NCI-H460 (cell line): ENCODE measurements around the gene TPR. TPM values are rescaled to one million over a fixed set of nuclear protein-coding genes. Genes with fewer than 3 reads are reported as not detected.
A peak's percentile ranks its signal among the peaks of the same experiment; 100 is the strongest.

Experiments
- DNase-seq: peaks from one replicate; pipeline ENCODE4 v3.0.0-alpha.2; 2016; ENCODE audit warnings: low read depth; ENCODE audit errors: extremely low read depth
- total RNA-seq: library from RNA; depleted of rRNA; stranded (reverse); fragments of >200 nt; shearing (Covaris generic); gene quantifications from 2 replicates; pipeline ENCODE4 v1.2.3, GENCODE V29; 2014

TPR gene
- total RNA-seq, 1 experiment from 2014 or later = 71.6 TPM

DNA sequence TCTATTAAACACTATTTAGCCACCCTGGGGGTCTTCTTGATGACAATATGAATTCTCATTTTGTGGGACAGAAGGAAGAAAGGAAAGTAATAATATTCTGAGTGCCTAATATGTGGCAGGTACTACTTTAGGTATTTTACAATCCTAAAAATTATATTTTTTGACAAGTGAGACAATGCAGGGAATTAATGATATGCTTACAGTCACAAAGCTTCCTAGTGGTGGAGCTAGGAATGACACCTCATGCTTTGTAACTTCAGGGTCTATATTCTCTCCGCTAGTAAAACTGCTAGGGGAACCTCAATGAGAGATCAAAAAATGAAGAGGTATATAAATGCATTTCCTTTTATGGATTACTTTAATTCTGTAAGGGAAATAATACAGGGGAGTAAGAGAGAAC lies 44.3 kb downstream of the TPR start:
- no peak for DNase-seq

DNA sequence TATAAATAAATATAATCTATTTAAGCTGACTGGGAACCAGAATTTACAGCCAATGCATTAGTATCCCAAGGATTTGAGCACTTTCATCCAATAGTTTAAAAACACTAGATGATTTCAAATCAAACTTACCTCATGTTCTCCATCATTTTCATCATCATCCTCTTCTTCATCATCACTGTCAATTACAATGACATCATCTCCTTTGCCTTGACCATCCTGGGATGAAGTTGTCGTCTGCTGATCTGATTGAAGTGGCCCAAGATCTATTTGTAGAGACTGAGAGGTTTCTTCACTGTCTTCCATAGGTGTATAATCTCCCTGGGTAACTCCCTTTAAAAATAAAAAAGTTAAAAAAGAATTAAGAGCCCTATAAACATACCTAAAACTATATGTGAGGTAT lies 47.7 kb downstream of the TPR start:
- DNase-seq = no peak

DNA sequence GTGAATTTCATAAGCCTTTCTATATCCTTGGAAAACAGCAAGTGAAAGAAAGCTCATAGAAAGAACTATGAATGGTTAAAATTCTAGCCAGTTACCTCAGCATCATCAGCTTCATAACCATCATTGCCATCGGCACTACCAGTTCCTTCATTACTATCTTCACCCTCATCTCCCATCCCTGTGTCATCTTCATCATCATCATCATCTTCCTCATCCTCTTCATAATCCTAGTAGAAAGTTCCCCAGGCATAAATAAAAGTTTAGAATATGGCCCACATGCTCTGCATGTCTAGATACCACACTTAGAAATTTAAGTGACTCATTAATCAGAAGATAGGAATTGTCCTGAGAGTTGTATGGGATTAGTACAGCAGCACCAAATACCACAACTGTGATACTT lies 49.0 kb downstream of the TPR start:
- no peak for DNase-seq

DNA sequence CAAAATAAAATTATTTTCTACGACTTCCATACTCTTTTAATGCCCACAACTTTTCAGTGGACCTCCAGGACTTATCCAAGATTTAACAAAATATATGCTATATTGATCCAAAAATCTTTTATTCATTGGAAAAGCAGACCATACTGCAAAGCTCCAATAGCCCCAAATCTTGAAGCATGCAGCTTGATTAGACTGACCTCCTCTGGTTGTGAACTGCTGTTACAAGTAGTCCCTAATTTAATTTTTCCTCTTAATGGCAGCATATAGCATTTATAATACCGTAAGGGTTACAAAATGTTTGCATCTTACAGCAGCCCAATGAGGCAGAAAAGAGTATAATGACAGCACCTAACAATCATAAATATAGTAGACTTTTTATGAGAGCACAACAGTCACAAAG lies 49.8 kb downstream of the TPR start:
- peak; percentile 16 for DNase-seq

DNA sequence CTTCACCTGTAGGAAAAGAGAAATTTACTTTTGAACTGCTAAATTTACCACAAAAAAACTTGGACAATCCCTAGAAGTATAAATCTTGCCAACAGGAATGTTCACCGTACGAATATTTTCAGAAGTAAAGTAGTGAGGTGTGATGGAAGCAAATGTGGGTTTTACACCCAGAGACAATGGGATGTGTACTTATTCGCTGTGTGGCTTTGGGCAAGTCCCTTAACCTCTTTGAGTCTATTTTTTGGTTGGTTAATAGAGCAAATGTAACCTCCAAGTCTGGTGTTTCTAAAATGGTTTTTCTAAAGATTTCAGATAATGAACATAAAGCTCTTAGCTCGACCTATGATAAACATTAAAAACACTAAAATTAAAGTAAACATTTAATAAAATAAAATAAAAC lies 51.2 kb downstream of the TPR start:
- no peak for DNase-seq

DNA sequence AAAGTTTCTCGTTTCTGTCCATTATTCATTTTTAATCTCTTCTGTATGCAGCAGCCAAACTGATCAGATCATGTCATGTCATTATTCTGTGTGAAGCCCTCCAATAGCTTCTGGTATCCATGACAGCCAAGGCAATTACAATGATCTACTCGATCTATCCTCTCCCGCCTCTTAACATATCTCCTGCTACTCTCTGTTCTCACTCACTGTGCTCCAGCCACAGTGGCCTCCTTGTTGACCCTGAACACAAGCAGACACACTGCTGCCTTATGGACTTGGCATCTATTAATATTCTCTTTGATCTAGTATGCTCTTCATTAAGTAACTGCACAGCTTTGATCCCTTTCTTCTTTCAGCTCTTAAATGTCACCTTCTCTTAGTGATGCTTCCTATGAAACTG lies 59.5 kb downstream of the TPR start:
- no peak for DNase-seq

DNA sequence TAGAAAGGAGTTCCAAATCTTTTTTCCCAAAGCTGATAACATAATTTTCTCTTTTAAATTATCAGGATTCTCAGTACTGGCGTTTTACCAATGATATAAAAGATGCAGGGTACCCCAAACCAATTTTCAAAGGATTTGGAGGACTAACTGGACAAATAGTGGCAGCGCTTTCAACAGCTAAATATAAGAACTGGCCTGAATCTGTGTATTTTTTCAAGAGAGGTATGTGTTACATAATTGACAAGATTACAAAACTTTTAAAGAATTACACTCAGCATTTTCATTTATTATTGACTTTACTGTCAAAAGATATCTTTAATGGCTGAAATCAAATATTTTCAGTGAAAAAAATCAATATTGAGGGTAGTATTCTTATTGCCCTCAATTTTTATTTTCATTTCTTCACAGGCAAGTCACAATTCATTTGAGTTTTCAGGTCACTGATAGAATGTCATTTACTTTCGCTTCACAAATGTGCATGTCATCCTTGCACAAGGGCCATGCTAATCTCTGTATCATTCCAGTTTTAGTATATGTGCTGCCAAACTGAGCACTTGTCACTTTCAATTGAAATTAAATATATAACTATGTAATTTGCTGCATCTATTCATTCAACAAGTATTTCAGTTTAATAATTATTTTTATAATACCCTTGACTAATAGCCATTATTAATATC lies 63.5 kb downstream of the TPR start:
- DNase-seq = no peak

DNA sequence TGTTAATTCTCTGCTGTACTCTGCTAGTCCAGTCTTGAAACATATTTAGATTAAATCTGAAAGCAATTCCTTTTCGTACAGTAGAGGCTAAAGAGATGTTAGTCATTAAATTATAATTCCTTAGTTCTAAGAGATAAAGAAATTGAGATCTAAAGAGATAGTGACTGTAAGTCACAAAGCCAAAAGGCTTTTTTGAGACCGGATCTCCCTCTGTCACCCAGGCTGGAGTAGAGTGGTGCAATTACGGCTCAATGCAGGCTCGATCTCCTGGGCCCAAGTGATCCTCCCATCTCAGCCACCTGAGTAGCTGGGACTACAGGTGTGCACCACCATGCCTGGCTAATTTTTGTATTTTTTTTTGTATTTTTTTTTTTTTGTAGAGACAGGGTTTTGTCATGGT lies 64.7 kb downstream of the TPR start:
- no peak for DNase-seq

DNA sequence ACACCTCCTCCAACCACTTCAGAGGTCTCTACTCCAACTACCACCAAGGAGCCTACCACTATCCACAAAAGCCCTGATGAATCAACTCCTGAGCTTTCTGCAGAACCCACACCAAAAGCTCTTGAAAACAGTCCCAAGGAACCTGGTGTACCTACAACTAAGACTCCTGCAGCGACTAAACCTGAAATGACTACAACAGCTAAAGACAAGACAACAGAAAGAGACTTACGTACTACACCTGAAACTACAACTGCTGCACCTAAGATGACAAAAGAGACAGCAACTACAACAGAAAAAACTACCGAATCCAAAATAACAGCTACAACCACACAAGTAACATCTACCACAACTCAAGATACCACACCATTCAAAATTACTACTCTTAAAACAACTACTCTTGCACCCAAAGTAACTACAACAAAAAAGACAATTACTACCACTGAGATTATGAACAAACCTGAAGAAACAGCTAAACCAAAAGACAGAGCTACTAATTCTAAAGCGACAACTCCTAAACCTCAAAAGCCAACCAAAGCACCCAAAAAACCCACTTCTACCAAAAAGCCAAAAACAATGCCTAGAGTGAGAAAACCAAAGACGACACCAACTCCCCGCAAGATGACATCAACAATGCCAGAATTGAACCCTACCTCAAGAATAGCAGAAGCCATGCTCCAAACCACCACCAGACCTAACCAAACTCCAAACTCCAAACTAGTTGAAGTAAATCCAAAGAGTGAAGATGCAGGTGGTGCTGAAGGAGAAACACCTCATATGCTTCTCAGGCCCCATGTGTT lies 66.6 kb downstream of the TPR start:
- no peak for DNase-seq

DNA sequence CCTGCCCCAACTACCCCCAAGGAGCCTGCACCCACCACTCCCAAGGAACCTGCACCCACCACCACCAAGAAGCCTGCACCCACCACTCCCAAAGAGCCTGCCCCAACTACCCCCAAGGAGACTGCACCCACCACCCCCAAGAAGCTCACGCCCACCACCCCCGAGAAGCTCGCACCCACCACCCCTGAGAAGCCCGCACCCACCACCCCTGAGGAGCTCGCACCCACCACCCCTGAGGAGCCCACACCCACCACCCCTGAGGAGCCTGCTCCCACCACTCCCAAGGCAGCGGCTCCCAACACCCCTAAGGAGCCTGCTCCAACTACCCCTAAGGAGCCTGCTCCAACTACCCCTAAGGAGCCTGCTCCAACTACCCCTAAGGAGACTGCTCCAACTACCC lies 67.6 kb downstream of the TPR start:
- no peak for DNase-seq

DNA sequence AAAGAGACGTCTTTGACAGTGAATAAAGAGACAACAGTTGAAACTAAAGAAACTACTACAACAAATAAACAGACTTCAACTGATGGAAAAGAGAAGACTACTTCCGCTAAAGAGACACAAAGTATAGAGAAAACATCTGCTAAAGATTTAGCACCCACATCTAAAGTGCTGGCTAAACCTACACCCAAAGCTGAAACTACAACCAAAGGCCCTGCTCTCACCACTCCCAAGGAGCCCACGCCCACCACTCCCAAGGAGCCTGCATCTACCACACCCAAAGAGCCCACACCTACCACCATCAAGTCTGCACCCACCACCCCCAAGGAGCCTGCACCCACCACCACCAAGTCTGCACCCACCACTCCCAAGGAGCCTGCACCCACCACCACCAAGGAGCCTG lies 68.5 kb downstream of the TPR start:
- no peak for DNase-seq

DNA sequence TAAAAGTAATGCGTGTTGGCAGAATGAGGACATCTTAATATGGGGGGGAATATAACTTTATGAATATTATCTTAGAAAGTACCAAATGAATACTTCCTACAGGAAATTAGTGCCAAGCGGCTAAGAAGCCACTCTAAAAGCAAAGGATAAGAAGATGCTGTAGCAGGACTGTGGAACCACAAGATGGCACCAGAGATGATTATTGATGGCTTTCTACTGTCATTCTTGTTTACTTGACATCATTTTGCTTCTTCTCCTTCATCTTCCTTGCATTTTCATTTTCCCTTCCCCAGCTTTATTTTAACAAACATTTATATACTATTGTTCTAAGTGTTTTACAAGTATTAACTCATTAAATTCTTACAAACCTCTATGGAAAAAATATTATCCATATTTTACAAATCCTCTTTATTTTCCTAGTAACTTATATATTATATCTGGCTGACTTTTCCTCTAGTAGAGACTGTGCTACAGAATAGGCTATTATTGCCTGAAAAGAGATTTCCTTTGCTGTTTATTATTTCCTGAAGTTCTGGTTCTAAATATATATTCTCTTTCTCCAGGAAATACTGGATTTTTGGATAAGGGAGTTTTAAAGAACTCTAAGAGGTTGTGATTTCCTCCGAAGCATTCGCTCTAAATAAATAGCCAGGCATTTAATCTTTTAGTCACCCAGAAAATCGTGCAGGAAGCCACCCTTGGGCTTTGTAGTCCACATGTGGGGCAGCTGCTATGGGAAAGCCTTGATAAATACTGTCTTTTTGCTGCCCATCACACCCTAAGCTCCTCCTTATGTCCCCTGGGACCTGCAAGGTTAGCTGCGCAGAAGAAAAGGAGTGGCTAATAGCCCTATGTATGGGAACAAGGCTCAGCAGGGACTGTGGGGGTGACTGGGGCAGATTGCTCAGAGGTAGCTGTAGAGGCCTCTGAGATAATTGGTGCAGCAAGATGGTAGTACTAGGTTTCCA lies 69.8 kb downstream of the TPR start:
- DNase-seq = peak; percentile 60

DNA sequence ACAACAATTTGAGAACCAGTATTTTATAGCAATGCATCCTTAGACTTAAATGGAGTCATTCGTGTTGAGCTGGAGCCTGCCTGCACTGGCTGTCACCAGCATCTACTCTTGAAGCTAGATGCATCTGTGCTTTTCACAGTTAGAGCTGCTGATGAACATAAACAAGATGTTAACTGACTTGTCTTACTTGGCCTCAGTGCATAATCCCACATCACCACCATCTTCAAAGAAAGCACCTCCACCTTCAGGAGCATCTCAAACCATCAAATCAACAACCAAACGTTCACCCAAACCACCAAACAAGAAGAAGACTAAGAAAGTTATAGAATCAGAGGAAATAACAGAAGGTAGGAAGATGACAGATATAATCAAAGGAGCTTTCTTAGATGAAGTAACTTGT lies 71.1 kb downstream of the TPR start:
- DNase-seq = no peak

DNA sequence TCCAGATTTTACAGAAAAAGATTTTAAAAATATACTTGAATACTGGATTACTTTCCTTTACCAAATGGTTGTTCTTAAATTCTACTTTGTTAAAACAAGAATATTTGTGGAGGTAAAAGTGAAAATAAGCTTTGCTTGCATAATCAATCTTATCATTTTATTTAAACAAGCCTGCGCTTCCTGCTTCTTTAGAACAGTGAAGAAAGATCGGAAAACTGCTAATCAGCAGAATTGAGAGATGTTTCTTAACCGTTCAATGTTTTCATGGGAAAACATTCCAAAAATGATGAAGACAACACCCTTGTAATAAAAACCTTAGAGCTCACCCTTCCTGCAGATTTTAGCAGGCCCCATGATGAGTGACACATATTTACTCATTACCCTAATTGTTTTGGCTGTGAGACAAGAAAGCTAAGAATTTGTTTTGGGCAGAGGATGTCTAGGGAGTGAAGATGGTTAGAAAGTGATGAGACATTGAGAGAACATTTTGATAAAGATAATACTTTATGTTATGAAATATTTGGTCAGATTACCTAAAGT lies 72.6 kb downstream of the TPR start:
- DNase-seq = no peak

DNA sequence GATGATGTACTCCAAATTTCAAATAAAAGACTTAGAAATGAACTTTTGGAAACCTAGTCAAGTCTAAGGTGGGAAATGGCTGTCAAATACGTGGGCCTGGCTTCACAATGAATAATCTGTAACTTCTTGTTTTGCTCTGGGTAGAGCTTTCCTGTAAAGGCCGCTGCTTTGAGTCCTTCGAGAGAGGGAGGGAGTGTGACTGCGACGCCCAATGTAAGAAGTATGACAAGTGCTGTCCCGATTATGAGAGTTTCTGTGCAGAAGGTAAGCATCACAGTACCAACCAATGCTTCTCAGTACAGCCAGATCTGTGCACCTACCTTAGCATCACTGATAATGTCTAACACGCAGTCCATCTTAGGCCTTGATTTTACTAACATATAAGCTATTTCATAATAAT lies 73.6 kb downstream of the TPR start:
- DNase-seq = no peak

DNA sequence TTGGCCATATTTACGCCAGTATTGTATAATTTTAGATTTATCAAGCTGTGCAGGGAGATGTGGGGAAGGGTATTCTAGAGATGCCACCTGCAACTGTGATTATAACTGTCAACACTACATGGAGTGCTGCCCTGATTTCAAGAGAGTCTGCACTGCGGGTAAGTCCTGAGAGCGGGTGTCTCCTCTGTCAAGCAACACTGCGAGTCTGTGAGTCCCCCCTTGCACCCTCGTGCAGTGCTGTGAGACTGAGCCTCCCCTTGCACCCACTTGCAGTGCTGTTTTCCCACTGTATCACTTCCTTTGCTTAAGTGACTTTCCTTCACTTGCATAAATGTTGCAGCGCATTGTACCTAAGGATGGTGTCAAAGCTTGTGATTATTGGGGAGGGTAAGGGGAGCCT lies 75.0 kb downstream of the TPR start:
- DNase-seq = no peak

DNA sequence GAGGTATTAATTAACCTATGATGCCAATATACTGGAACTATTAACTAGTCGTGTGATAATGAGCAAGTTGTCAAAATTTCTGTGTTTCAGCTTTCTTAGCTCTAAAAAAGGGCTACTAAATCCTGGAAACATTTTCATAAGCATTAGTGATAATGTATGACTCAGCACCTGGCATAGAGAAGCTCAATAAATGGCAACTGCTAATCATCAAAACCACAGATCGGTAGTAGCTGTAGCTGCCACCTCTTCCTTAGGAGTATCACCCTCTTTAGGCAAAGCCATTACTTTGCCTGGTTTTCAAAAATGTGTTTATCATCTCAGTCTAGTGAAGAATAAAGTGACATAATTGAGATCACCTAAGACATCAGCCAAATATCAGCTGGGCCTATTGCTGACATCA lies 75.5 kb downstream of the TPR start:
- no peak for DNase-seq

DNA sequence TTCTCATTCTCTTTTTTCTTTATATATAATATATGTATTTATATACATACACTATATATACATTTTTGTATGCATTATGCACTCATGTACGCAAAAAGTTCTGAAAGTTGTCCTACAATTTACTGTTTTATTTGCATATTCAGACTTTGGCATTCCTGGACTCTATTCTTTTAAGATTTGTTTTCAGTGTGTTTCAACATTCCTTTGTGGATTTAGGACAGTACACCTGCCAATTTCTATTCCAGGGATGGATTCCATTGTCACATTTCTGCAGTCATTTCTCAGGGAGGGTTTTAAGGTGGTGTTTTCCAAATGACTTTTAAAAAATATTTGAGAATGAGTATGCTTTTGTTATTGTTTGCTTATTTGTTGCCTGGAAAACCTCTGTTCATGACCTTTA lies 76.2 kb downstream of the TPR start:
- DNase-seq = no peak

DNA sequence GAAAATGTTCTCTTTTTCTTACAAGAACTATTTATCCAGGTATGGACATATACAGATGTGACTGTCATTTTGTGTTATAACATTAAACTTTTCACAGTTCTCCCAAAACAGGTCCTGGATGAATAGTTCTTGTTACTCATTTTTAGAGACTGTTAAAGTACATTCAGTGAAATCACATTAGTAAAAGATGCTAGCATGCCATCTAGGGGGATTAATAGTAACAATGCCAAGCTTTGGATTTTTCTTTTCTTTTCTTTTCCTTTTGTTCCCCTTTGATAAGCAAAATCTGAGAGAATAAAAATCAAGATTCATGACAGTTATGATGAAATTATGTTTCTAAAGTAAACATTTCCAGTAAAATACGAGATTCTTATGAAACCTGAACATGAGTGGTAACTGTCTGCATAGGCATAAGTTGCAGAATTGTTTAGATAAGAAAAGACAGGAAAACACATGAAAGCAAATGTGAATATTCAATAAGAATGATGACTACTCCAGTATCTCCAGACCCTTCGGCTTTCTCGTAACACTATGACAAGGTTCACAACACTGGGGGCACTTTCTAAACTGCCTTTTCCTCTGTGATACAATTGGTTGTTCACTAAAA lies 77.5 kb downstream of the TPR start:
- no peak for DNase-seq

DNA sequence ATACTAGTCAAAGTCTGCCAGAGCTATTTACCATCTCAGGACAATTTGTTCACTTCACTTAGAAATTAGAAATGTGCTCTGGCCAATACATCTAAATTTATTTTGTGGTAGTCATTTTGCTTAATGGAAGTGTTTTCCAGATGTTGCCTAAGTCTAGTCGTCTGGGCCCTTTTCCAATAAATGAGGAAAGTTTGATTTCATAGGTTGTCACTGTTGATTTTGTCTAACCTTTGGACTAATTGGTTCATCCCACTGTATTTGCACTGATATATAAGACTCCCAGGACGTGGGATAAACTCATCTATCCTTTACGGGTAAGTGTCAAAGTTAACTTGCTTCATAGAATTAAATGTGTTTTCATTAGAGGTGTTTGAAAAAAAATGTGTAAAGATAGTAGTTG lies 79.1 kb downstream of the TPR start, which contains the start of gene PRG4:
Gene PRG4, plus strand, starts transcription at position 300 of the 400 bp plus-strand sequence.
- DNase-seq = no peak

DNA sequence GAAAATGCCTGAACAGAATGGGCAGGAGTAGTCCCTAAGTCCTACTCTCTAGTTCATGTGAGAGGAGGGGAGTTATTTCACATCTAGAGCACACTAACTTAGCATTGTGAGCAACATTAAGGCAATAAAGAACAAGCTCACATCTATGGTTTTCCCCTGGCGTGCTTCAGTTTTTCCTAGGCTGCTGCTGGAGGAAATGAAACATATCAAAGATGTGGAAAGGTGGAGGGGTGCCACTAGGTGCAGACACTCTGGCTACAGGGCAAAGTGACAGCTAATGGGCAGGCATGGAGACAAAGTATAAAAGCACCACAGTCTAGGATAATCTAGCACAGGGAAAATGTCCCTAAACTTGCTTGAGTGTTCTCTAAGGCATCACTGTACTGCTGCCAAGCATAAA lies 82.2 kb downstream of the TPR start:
- DNase-seq = no peak
